HG03175 (cell line): Measurements from ENCODE around the gene PIN1.
"Not testable (repeated sequence)": the region's sequence is repeated elsewhere in the genome, so short reads cannot be mapped to it uniquely, and the experiment has no call there.

ENCODE experiments used
- ATAC-seq: cut with Tn5 transposase; IDR thresholded peaks from one replicate; pipeline ENCODE4 v1.9.1; 2021; ENCODE audit warnings: mild to moderate bottlenecking, moderate library complexity; ENCODE audit not compliant: unreplicated experiment

The PIN1 gene

DNA sequence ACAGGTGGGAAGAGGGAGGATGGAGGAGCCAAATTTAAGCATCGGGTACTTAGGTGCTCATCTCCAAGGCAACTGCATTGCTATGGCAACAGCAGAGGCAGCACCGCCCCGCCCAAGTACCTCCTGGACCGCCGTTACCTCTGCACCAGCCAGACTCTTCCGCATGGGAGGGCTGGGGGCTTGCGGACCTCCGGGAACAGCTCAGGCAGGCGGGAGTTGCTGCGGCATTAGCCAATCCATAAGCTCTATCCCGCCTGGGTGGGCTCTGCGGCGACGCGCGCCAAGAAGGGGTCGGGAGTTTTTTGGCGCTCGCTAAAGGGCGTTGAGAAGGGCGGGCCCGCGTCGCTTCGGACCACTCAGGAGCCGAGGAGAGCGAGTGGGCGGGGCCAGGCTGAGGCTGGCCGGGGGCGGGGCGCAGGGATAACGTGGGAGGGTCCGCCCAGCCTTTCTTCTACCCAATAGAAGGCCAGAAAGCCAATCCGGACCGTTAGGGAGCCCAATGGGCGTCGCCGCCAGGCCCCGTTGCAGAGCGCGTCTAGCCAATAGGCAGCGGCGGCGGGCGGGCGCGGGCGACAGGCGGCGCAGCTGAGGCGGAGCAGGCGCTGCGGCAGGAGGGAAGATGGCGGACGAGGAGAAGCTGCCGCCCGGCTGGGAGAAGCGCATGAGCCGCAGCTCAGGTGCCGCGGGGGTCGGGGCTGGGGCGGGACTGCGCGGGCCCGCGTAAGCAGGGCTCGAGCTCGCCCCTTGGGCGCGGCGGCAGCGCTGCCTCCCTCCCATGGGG lies at the start of gene PIN1:
Gene PIN1 (plus strand): TSS at position 593 of the 781 bp plus-strand sequence. CDS start 27 bp downstream, at position 620.
- ATAC-seq: peak; percentile 95

DNA sequence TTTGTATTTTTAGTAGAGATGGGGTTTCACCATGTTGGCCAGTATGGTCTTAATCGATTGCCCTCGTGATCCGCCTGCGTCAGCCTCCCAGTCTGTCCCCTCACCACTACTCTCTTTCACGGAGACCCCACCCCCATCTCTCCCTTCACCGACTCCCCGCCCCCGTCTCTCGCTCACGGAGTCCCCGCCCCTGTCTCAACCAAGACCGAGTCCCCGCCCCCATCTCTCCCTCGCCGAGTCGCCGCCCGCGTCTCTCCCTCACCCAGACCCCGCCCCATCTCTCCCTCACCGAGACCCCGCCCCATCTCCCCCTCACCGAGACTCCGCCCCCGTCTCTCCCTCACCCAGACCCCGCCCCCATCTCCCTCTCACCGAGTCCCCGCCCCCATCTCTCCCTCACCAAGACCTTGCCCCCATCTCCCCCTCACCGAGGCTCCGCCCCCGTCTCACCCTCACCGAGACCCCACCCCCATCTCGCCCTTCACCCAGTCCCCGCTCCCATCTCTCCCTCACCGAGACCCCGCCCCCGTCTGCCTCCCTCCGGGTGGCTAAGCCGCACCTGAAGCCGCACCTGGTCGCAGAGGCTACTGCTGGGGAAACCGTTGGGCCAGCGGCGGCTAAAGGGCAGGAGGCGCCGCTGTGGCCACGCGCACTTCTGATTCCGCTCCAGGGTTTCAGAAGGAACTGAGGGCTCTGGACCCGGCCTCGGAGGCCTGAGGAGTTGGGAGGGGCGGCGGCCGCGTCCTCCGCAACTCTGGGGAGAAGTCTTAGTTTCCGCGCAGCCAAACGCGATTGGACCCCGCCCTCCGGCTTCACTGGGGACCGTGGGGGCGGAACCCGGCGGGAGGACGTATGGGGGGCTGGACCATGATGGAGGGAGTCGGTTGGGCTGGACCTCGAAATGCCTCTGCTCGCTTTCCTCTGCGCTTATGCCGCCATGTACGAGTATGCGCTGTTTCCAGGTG lies 49.5 kb upstream of the PIN1 start:
- peak; percentile 75 for ATAC-seq

DNA sequence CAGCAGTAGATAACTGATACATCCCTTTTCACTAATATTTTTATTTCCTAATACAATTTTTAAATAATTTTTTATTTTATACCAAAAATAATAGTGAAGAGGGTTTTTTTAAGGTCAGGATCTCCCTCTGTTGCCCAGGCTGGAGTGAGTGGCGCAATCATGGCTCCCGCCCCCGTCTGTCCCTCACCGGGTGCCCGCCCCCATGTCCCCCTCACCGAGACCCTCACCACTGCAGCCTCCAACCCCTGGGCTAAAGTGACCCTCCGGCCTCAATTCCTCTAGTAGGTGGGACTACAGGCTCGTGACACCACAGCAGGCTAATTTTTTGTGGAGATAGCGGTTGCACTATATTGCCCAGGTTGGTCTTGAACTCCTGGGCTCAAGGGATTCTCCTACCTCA lies 48.8 kb upstream of the PIN1 start:
- no peak for ATAC-seq

DNA sequence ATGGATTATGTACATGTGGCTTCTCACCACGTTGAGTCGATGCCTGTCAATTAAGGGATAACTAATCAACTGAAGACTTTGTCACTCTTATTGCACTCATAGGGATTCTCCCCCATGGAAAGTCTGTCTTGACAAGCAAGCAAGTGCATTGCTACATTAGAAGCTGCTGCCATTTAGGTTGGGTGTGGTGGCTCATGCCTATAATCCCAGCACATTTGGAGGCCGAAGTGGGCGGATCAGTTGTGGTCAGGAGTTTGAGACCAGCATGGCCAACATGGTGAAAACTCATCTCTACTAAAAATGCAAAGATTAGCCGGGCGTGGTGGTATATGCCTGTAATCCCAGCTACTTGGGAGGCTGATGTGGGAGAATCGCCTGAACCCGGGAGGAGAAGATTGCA lies 48.3 kb upstream of the PIN1 start:
- no peak for ATAC-seq

DNA sequence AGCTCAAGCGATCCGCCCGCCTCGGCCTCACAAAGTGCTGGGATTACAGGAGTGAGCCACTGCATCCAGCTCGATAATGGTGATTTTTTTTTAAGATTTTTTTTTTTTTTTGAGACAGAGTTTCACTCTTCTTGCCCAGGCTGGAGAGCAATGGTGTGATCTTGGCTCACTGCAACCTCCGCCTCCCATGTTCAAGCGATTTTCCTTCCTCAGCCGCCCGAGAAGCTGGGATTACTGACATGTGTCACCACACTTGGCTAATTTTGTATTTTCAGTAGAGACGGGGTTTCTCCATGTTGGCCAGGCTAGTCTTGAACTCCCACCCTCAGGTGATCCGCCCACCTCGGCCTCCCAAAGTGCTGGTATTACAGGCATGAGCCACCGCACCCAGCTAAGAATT lies 46.5 kb upstream of the PIN1 start:
- not testable (repeated sequence) for ATAC-seq

DNA sequence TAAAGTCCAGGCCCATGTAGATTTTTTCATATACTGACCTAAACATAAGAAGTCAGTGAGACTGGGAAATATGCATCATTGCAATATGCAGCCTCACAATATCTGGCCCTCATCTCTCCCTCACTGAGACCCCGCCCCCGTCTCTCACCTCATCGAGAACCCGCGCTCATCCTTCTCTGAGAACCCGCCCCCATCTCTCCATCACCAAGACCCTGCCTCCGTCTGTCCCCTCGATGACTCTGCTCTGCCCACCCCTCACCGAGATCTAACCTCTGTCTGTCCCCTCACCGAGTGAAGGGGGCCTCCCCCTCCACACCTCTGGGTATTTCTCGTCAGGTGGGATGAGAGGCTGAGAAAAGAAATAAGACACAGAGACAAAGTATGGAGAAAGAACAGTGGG lies 46.1 kb upstream of the PIN1 start:
- no peak for ATAC-seq

DNA sequence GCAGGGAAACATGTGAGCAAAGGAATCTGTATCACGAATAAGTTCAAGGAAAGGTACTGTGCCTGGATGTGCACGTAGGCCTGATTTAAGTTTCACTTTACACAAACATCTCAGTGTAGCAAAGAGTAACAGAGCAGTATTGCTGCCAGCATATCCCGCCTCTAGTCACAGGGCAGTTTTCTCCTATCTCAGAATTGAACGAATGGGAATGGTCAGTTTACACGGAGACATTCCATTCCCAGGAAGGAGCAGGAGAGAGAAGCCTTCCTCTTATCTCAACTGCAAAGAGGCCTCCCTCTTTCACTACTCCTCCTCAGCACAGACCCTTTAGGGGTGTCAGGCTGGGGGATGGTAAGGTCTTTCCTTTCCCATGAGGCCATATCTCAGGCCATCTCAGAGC lies 45.5 kb upstream of the PIN1 start:
- not testable (repeated sequence) for ATAC-seq

DNA sequence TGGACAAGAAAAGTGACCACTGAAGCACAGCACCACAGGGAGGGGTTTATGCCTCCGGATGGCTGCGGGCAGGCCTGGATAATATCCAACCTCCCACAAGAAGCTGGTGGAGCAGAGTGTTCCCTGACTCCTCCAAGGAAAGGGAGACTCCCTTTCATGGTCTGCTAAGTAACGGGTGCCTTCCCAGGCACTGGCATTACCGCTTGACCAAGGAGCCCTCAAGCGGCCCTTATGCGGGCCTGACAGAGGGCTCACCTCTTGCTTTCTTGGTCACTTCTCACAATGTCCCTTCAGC lies 44.1 kb upstream of the PIN1 start:
- not testable (repeated sequence) for ATAC-seq

DNA sequence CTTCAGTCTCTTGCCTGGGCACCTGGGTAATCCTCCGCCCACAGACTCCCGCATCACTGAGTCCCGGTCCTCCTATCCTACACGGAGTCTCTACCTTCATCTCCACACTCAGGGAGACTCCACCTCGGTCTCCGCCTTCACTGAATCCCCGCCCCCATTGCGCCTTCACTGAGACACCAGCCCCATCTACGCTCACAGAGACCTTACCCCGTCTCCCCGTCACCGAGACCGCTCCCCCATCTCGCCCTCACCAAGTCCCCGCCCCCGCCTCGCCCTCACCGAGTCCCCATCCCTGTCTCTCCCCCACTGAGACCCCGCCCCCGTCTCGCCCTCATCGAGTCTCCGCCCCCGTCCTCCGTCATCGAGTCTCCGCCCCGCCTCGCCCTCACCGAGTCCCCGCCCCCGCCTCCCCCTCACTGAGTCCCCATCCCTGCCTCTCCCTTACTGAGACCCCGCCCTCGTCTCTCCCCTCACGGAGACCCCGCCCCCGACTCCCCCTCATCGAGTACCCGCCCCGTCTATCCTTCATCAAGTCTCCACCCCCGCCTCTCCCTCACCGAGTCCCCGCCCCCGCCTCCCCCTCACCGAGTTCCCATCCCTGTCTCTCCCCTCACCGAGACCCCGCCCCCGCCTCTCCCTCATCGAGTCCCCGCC lies 43.4 kb upstream of the PIN1 start:
- ATAC-seq: peak; percentile 33

DNA sequence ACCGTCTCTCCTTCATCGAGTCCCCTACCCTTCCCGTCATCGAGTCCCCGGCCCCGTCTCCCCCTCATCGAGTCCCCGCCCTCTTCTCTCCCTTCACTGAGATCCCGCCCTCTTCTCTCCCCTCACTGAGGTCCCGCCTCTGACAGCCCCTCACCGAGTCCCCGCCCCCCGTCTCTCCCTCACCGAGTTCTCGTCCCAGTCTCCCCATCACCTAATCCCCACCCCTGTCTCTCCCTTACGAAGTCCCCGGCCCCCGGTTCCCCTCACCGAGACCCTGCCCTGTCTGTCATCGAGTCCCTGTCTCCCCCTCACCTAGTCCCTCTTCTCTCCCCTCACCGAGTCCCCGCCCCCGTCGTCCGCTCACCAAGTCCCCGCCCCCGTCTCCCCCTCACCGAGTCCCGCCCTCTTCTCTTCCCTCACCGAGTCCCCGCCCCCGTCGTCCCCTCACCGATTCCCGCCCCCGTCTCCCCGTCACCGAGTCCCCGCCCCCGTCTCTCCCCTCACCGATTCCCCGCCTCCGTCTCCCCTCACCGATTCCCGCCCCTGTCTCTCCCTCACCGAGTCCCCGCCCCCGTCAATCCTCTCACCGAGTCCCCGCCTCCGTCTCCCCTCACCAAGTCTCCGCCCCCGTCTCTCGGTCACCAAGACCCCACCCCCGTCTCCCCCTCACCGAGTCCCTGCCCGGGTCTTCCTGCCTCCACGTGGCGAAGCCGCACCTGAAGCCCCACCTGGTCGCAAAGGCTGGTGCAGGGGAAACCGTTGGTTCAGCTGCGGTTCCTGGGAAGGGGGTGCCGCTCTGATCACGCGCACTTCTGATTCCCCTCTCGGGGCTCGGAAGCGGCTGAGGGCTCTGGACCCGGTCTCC lies 42.7 kb upstream of the PIN1 start:
- peak; percentile 33 for ATAC-seq

DNA sequence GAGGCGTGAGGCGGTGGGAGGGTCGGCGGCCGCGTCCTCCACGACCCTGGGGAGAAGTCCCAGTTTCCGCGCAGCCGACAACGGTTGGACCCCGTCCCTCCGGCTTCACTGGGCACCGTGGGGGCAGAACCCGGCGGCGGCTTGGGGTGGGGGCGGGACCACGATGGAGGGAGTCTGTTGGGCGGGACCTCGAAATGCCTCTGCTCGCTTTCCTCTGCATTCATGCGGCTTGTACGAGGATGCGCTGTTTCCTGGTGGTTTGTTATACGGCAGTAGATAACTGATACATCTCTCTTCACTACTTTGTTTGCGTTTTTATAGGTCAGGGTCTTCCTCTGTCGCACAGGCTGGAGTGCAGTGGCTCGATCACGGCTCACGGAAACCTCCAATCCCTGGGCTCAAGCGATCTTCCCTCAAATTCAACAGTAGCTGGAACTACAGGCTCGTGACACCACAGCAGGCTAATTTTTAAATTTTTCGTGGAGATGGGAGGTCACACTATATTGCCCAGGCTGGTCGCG lies 42.0 kb upstream of the PIN1 start:
- peak; percentile 14 for ATAC-seq

DNA sequence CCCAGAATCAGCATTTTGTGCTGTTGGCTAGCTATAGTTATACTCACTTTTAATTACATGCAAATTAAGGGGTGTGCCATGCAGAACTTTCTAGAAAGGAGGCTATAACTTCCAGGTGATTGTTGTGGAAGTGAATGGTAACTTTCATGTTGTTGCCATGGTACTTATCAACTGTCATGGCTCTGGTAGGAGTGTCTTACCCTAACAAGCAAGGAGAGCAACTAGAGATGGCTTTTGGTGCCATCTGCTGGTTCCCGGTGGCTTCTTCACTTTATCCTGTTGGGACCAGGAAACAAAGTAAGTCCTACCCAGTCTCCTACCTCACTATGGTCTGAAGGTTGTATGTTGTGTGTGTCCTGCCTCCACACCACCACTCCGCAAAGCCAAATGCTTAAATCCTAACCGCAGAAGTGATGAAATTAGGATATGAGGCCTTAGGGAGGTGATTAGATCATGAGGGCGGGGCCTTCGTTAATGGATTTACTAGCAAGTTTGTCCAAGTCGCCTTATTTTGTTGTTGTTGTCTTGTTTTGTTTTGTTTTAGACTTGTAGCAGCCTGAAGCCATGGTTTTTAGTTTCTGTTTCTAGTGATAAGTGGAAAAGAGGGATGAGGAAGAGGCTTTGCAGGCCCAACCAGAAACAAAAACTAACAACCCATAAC lies 38.9 kb upstream of the PIN1 start:
- peak; percentile 56 for ATAC-seq

DNA sequence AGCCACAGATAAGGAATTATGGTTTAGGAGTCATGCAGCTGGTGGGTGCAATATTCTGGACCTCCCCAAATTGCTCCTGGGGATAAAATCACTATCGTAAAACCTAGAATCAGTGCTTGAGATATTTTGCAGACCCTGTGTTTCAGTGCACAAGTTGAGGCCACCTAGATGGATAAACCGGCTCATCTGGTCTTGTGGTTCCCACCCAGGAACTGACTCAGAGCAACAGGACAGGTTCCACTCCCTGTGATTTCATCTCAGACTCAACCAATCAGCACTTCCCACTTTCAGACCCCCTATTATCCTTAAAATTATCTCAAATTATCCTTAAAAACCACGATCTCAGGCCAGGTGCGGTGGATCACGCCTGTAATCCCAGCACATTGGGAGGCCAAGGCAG lies 37.2 kb upstream of the PIN1 start:
- no peak for ATAC-seq

DNA sequence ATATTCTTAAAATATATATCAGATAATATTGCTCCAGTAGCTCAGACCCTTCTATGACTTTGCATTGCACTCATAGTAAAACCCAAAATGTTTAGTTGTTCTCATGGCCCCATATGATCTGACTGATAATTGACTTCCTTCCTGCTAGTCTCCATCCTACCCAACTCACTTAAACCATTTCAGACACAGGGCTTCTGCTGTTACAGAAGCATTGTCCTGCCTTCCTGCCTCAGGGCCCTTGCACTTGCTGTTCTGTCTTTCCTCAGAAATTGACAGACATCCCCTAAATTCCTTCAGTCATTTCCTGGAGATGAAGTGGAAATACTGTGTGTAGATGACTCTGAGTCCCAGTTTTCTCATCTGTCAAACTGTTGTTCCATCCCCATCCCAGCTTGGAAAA lies 36.0 kb upstream of the PIN1 start:
- ATAC-seq: no peak

DNA sequence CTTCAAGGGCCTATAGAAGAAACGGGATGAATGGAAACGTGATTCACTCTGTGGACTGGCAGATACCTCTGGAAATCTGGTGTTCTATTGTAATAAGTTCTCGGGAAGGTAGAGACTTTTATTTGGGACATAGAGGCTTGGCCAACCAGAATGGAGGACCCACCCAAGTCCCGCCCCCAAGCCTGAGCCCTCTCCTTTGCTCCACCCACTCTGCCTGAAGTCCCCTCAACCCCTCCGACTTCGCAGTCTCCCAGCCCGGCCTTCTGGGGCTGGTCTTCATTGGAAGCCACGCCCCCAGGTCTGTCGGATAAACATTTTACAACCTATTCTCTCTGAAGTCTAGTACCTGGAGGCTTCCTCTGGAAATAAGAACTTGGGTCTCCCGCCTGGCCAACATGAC lies 33.1 kb upstream of the PIN1 start:
- ATAC-seq: no peak

DNA sequence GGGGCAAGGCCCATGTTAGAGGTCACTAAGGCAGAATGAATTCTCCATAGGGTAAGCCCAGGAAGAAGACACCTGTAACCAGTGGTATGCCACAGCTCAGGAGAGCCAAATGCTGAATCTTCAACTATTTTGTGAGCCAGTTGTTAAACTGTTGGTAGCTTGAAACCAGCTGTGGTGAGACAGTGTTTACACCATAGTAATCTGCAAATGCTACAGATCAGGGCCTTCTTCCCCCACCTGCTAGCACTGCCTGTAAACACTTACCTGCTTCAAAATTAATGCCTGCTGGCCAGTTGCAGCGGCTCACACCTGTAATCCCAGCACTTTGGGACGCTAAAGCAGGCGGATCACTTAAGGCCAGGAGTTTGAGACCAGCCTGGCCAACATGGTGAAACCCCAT lies 28.3 kb upstream of the PIN1 start:
- ATAC-seq: no peak

DNA sequence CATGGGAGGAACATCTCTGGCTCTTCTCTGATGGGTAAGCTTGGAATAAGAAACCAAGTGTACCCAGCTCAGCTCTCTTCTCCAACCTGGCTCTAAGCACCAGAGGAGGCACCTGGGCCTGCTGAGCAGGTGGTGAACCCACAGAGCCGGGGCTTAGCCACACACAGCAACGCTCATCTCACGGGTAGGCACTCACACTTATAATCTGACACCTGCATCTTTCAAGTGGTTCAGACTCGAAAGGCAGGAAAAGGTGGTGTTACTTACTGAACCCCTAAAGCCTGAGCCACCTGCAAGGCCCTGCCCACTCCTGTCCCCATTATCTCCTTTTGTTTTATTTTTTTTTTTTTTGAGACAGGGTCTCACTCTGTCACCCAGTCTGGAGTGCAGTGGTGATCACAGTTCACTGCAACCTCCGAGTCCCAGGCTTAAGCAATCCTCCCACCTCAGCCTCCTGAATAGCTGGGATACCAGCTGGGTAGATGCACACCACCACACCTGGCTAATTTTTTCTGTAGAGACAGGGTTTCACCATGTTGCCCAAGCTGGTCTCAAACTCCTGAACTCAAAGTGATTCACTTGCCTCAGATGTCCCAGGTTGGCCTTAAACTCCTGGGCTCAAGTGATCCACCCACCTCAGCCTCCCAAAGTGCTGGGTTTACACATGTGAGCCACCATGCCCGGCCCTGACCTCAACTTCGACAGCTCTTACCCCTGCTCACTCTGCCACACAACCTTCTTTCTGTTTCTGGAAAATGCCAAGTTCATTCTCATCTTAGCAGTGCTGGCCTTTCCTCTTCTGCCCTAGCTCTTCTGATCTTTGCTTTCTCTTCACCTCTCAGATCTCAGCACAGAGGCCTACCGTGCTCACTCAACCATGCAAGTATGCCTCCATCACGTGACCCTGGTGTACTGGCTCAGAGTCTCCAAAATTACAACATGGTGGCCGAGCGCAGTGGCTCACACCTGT lies 26.0 kb upstream of the PIN1 start:
- no peak for ATAC-seq

DNA sequence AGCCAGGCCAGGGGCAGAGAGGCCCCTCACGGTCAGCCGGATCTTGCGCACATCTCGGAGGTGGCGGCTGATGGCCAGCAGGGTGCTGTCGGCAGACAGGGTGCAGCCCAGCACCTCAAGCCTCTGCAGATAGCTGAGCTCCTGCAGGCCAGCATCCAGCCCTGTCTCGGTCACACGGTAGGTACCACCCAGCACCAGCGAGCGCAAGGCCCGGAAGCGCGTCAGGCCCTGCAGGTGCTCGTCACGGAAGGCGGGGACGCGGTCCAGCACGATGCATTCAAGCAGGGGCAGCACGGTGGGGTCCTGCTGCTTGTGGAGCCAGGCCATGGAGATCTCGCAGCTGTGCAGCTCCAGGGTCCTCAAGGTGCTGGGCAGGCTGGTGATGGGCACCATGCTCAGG lies 24.0 kb upstream of the PIN1 start:
- no peak for ATAC-seq
